ENCODE results near the gene CAPN1.

DNA sequence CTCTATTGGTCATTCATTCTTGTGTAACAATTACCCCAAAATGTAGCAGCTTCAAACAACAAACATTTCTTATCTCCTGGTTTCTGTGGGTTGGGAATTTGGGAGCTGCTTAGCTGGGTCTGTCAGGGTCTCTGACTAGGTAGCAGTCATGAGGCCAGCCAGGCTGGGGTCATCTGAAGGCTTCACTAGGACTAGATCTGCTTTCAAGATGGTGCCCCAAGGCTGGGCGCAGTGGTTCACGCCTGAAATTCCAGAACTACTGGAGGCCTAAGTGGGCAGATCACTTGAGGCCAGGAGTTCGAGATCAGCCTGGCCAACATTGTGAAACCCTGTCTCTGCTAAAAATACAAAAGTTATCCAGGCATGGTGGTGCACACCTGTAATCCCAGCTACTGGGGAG lies 24.8 kb upstream of the CAPN1 start:
- no peak for TF ChIP-seq EZH2 (IDR thresholded peaks at IDR 0.05; ENCODE audit: low read length, missing control alignments)
- TF ChIP-seq, protein P1, sequence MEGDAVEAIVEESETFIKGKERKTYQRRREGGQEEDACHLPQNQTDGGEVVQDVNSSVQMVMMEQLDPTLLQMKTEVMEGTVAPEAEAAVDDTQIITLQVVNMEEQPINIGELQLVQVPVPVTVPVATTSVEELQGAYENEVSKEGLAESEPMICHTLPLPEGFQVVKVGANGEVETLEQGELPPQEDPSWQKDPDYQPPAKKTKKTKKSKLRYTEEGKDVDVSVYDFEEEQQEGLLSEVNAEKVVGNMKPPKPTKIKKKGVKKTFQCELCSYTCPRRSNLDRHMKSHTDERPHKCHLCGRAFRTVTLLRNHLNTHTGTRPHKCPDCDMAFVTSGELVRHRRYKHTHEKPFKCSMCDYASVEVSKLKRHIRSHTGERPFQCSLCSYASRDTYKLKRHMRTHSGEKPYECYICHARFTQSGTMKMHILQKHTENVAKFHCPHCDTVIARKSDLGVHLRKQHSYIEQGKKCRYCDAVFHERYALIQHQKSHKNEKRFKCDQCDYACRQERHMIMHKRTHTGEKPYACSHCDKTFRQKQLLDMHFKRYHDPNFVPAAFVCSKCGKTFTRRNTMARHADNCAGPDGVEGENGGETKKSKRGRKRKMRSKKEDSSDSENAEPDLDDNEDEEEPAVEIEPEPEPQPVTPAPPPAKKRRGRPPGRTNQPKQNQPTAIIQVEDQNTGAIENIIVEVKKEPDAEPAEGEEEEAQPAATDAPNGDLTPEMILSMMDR (conservative IDR thresholded peaks at IDR 0.05 in 1 of 2, IDR thresholded peaks at IDR 0.05 in 1 of 2; ENCODE audit: low read depth in 1 of 2, low read length in 2 of 2): no peak
